GM19099 (cell line): ENCODE data around the gene EEFSEC.

Source experiments
- POLR2A ChIP-seq: IDR thresholded peaks from 3 replicates; pipeline ENCODE4 v1.6.1; 2011; ENCODE audit warnings: low read depth; ENCODE audit not compliant: insufficient read length; ENCODE audit errors: extremely low read depth

The EEFSEC gene

DNA sequence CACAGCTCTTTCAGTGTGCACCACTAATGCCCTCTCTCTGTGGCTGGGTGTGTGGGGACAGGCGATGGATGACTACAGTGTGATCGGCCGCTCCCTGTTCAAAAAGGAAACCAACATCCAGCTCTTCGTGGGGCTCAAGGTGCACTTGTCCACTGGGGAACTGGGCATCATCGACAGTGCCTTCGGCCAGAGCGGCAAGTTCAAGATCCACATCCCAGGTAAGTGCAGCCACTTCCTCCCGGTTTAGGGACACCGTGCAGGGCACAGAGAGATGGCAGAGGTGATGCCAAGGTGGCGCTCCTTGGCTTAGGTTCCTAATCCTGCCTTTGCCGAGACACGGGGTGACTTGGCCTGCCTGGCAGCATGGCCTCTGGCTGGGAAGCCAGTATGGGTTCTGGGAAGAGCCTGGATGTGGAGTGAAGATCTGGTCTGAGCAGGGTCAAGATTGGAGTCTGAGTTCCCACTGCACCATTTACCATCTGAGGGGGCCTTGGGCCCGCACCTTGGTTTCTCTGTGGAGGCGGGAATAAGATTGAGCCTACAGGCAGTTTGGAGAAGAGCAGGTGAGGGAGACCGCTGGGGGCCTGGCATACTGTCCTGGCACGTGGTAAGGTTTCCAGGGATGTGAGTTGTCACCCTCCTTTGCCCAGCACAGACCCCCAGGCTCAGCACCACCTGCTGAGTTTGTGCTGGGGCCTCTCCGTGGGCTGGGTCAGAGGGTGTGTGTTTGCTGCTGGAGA, 205.0 kb downstream of the EEFSEC start:
- no peak for TF ChIP-seq POLR2A

DNA sequence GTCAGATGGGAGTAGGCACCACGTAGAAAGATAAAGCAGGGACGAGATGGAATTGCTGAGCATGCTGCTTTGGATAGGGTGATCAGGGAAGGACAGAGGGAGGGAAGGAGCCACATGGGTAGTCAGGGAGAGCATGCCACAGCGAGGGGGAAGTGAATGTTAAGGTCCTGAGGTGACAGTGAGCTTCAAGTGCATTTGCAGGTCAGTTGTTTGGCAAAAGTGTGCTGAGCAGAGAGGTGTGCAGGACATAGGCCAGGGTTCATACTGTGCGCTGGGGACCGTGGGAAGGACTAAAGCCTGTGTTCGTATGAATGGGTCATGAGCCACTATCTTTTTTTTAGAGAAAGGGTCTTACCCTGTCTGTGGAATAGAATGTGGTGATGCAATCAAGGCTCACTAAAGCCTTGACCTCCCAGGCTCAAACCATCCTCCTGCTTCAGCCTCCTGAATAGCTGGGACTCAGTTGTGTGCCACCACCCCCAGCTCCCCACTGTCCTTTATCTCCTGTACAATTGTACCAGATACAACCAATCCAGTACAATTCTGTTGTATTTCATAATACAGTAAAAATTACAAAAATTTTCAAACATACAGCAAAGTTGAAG, 205.9 kb downstream of the EEFSEC start:
- no peak for TF ChIP-seq POLR2A

DNA sequence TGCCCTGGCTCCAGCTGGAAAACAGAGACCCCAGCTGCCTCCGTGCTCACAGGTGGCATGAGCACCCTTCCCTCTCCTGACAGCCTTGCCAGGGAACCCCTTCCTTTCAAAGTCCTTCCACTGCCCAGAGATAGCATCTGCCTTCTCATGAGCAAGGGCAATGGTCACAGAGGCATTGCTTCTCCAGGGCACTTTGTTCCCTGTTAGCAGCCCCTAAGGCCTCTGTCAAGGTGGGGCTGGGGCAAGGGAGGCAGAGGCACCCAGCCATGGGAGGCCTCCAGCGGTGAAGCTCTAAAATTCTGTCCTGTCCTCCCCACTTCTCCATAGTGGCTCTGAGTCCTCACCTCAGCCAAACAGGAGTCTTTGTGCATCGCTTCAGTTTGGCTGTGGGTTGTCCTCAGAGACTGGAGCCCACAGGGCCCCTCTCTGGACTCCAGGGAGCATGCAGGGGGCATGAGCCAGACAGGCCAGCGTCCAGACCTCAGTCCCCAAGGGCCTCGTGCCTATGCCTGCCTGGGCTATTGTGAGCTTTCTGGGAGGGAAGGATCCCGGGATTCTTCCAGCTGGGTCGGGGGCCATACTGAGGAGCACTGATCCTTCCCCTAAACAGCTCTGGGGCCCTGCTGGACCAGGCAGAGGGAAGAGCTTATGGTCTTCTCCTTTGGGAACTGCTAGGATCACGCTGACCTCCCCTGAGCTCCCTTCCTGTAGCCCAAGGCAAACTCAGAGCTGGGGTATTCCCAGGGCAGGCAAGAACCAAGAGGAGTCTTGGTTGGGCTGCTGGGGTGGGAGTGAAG, 206.8 kb downstream of the EEFSEC start:
- TF ChIP-seq POLR2A, result no peak

- TF ChIP-seq POLR2A, result no peak
Observed at GRCh38 chr3:128360705-128361271, 207.5 kb downstream of the EEFSEC start.

- no peak for TF ChIP-seq POLR2A
Observed at GRCh38 chr3:128362026-128362965, 209.0 kb downstream of the EEFSEC start.

DNA sequence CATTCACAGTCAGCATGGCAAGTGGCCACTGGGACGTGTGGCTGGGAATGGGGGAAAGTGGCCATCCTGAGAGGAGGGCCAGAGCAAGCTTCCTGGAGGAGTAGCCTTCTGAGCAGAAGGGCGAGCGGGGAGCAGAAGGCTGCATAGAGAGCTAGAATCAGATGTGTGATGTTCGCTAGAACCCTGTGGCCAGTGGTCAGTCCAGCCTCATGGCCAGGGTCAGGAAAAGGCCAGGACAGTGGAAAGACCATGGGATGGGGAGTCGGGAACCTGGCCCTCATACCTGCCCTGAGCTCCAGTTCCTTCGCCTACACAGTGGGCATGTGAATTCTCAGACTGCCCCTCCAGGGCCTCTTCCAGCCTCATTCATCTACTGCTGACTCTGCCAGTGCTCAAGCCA, 211.0 kb downstream of the EEFSEC start:
- TF ChIP-seq POLR2A, result no peak

GRCh38 chr3:128364808-128365360, 211.6 kb downstream of the EEFSEC start:
- TF ChIP-seq POLR2A, result no peak

DNA sequence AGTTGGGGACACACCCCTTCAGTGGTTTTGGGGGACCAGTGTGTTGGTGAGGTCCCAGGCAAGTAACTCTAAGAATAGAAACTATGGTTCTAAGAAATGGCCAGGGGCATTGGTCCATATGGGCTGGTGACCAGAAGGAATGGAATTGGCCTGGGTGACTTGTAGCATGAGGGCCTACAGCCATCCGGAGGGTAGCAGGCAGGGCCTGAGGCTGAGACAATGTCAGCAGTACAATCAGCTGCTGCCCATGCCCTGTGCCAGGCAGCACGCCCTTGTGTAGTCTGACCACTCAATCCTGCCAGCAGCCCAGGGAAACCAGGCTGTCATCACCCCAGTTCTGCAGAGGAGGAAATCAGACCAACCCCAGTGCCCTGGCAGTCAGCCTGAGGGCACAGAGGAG, 212.9 kb downstream of the EEFSEC start:
- TF ChIP-seq POLR2A, result no peak

- TF ChIP-seq POLR2A, result no peak
Observed at GRCh38 chr3:128366652-128367051, 213.4 kb downstream of the EEFSEC start.

GRCh38 chr3:128367221-128367620, 213.9 kb downstream of the EEFSEC start:
- TF ChIP-seq POLR2A, result no peak

DNA sequence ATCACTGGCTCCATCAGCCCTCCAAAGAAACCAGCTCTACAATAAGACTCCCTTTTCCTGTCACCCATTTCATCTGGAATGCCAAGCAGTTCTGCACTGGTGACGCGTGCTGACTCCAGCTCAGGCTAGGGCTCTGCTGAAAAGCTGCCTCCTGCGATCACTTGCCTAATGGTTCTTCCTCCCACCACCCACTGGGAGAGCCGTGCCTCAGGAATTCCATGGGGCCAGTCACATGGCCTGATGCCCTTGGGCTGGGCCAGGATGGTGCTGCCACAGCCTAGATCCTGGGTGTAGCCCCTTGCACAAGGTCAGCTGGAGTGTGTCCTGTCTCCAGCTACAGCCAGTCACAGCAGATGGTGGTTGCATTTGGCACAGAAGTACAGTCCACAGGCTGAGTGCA, 214.5 kb downstream of the EEFSEC start:
- TF ChIP-seq POLR2A, result no peak

GRCh38 chr3:128368626-128369025, 215.3 kb downstream of the EEFSEC start:
- TF ChIP-seq POLR2A, result no peak

DNA sequence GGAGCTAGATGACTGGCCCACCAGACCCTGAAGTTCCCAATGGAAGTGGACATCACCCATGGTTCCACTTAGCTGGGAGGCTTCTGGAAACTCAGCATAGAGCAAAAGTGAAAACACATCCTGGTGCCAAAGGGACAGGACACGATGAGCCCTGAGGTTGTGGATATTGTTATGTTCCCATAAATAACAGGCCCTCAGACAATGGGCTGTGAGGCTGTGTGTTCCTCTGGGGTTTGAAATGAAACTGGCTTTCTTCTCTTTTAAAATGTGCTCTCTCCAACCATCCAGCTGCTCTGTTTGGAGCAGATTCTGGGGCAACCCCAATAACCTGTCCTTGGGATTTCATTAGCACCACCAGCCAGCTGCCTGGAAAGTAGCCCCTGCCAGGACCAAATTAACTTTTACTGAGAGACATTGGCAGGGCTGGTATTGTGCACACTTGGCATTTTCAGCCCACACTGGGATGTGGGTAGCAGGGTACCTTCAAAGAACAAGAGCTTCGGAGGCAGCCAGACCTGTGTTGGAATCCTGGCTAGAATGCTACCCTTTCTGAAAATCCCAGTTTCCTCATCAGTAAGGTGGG, 215.9 kb downstream of the EEFSEC start:
- TF ChIP-seq POLR2A, result no peak
